Astrocyte (in vitro differentiated cells and primary cell): ENCODE results near the gene PLXND1.

Source experiments
- CTCF ChIP-seq: IDR thresholded peaks from 2 replicates; pipeline ENCODE4 v1.5.1; 2011; ENCODE audit warnings: low read depth, mild to moderate bottlenecking, inconsistent platforms, low read length, moderate library complexity; ENCODE audit not compliant: insufficient read depth
- EZH2 ChIP-seq: IDR thresholded peaks from 2 replicates; pipeline ENCODE4 v1.6.1; 2012; ENCODE audit warnings: mild to moderate bottlenecking, low read length, inconsistent platforms; ENCODE audit not compliant: insufficient read depth

GRCh38 chr3:129624347-129625071, 18.0 kb upstream of the PLXND1 start:
- TF ChIP-seq CTCF (no peak), EZH2 (no peak)
